GM23338 (cell line): Measurements from ENCODE around the gene INTS3. TPM values are rescaled to one million over a fixed set of nuclear protein-coding genes. Genes with fewer than 3 reads are reported as not detected.

Source experiments
- ATAC-seq: fragments of 200-7000 bp; cut with Tn5 transposase; 3 replicates; pipeline ENCODE4 v1.9.1; 2020
- DNase-seq: peaks from one replicate; pipeline ENCODE4 v3.0.0-alpha.2; 2015; ENCODE audit warnings: low spot score
- H2AFZ ChIP-seq: fragments of 200-600 bp; sonication (generic); 2 replicates; pipeline ENCODE4 v1.8.0; 2016; ENCODE audit warnings: antibody characterized with exemption, mild to moderate bottlenecking, moderate library complexity
- H3F3A ChIP-seq: fragments of 200-600 bp; sonication (generic); replicated peaks from 2 replicates; pipeline ENCODE4 v1.8.0; 2017; ENCODE audit warnings: antibody characterized with exemption, mixed run types, low read depth
- H3K27ac ChIP-seq: fragments of 200-600 bp; sonication (generic); 2 replicates; pipeline ENCODE4 v1.6.1; 2016; ENCODE audit warnings: low read depth
- H3K27me3 ChIP-seq: fragments of 200-600 bp; sonication (generic); 2 replicates; pipeline ENCODE4 v1.8.0; 2016; ENCODE audit warnings: mild to moderate bottlenecking, mixed run types, moderate library complexity; ENCODE audit not compliant: insufficient read depth
- H3K36me3 ChIP-seq: fragments of 200-600 bp; sonication (generic); 2 replicates; pipeline ENCODE4 v1.8.0; 2016; ENCODE audit warnings: mild to moderate bottlenecking; ENCODE audit not compliant: insufficient read depth
- H3K4me1 ChIP-seq: fragments of 200-600 bp; sonication (generic); 2 replicates; pipeline ENCODE4 v1.8.0; 2016; ENCODE audit warnings: mild to moderate bottlenecking, moderate library complexity; ENCODE audit not compliant: insufficient read depth
- H3K4me2 ChIP-seq: fragments of 200-600 bp; sonication (generic); 2 replicates; pipeline ENCODE4 v1.7.1; 2017; ENCODE audit warnings: mixed run types
- H3K4me3 ChIP-seq: fragments of 200-600 bp; sonication (generic); 2 replicates; pipeline ENCODE4 v1.6.1; 2016; ENCODE audit warnings: mixed run types
- H3K79me2 ChIP-seq: fragments of 200-600 bp; sonication (generic); replicated peaks from 2 replicates; pipeline ENCODE4 v1.8.0; 2017; ENCODE audit warnings: mild to moderate bottlenecking; ENCODE audit not compliant: insufficient read depth
- H3K9me2 ChIP-seq: fragments of 200-600 bp; sonication (generic); 2 replicates; pipeline ENCODE4 v1.8.0; 2017; ENCODE audit not compliant: insufficient read depth
- H4K20me1 ChIP-seq: fragments of 200-600 bp; sonication (generic); replicated peaks from 2 replicates; pipeline ENCODE4 v1.8.0; 2017; ENCODE audit warnings: mild to moderate bottlenecking; ENCODE audit not compliant: insufficient read depth
- H3K27ac Mint-ChIP-seq: 2 replicates; pipeline ENCODE4 v1.8.0; 2020; ENCODE audit warnings: inconsistent platforms, mild to moderate bottlenecking, moderate library complexity, mixed read lengths
- H3K27me3 Mint-ChIP-seq: 3 replicates; pipeline ENCODE4 v1.8.0; 2022; ENCODE audit warnings: low read depth, mild to moderate bottlenecking, moderate library complexity, mixed read lengths, inconsistent platforms; ENCODE audit not compliant: insufficient read depth, poor library complexity
- H3K36me3 Mint-ChIP-seq: 3 replicates; pipeline ENCODE4 v1.8.0; 2021; ENCODE audit warnings: low read depth, mild to moderate bottlenecking, inconsistent platforms, moderate library complexity, mixed read lengths
- H3K4me1 Mint-ChIP-seq: 3 replicates; pipeline ENCODE4 v1.8.0; 2020; ENCODE audit warnings: mild to moderate bottlenecking, inconsistent platforms, mixed read lengths
- H3K4me3 Mint-ChIP-seq: 3 replicates; pipeline ENCODE4 v1.8.0; 2021; ENCODE audit warnings: moderate library complexity, mild to moderate bottlenecking, inconsistent platforms, mixed read lengths
- H3K9me3 Mint-ChIP-seq: 3 replicates; pipeline ENCODE4 v1.8.0; 2020; ENCODE audit warnings: moderate library complexity, mild to moderate bottlenecking, inconsistent platforms, mixed read lengths
- CREB1 ChIP-seq: fragments of 250-450 bp; sonication (Bioruptor Pico); IDR thresholded peaks from 2 replicates; pipeline ENCODE4 v1.5.0; 2020; ENCODE audit warnings: low read depth, mild to moderate bottlenecking, moderate library complexity
- EZH2phosphoT487 ChIP-seq: fragments of 200-600 bp; sonication (generic); IDR thresholded peaks from one replicate; pipeline ENCODE4 v1.8.1; 2018; ENCODE audit warnings: antibody characterized with exemption; ENCODE audit not compliant: unreplicated experiment
- NANOG ChIP-seq: IDR thresholded peaks from 2 replicates; pipeline ENCODE4 v1.6.1; 2016; ENCODE audit warnings: antibody characterized with exemption, borderline replicate concordance
- ZNF114 ChIP-seq: fragments of 250-450 bp; sonication (Bioruptor Pico); IDR thresholded peaks from 2 replicates; pipeline ENCODE4 v1.5.0; 2020; ENCODE audit warnings: mild to moderate bottlenecking, moderate library complexity
- ZNF331 ChIP-seq: fragments of 250-450 bp; sonication (Bioruptor Pico); IDR thresholded peaks from 2 replicates; pipeline ENCODE4 v1.5.0; 2020; ENCODE audit warnings: low read depth, mild to moderate bottlenecking, moderate library complexity
- polyA plus RNA-seq: library from polyadenylated mRNA; unstranded; fragments of >200 nt; fragmentation: Nextera tagmentation; extraction: Ambion mirVana; gene quantifications from 2 replicates; pipeline ENCODE4 v1.2.1, GENCODE V29; 2016
- total RNA-seq: library from RNA; depleted of rRNA; stranded (reverse); fragments of >200 nt; shearing (Covaris generic); gene quantifications from 2 replicates; pipeline ENCODE4 v1.2.3, GENCODE V29; 2014
- TF ChIP-seq, protein P1 (sequence below): fragments of 250-450 bp; sonication (Bioruptor Pico); IDR thresholded peaks from 2 replicates; pipeline ENCODE4 v1.5.0; 2020; ENCODE audit warnings: mild to moderate bottlenecking, moderate library complexity
- TF ChIP-seq, protein P2 (sequence below): IDR thresholded peaks from 2 replicates; pipeline ENCODE4 v1.6.1; 2016; ENCODE audit warnings: antibody characterized with exemption

The INTS3 gene
- total and polyA plus RNA-seq, 2 experiments from 2014 or later: 22.7 to 51.3 TPM

DNA sequence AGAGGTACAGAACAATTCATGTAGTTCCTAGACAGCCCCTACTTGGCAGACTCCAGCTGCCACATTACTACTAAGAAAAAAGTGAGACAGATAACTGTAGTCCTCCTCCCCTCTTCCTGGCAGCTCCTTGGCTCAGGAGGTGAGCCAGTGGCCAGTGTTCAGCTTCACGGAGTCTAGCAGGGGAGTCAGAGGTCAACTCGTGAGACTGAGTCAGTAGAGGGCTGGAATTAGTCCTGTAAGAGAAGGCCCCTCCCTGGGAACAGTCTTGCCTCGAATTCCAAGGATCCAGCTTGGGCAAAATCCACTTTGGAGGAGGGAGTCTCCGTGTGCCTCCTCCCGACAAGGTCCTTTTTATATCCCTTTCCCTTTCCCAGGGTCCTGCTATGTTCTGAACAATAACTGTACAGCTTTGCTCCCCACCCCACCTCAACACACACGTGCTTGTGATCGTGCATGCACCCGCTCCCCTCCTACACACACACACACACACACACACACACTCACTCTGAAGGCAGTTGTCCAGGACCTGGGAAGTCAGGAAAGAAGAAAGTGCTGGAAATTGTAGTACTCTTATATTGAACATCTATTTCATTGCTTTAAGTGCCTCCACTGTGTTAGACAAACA lies 24.8 kb downstream of the INTS3 start (continued):
- TF ChIP-seq, protein P1, sequence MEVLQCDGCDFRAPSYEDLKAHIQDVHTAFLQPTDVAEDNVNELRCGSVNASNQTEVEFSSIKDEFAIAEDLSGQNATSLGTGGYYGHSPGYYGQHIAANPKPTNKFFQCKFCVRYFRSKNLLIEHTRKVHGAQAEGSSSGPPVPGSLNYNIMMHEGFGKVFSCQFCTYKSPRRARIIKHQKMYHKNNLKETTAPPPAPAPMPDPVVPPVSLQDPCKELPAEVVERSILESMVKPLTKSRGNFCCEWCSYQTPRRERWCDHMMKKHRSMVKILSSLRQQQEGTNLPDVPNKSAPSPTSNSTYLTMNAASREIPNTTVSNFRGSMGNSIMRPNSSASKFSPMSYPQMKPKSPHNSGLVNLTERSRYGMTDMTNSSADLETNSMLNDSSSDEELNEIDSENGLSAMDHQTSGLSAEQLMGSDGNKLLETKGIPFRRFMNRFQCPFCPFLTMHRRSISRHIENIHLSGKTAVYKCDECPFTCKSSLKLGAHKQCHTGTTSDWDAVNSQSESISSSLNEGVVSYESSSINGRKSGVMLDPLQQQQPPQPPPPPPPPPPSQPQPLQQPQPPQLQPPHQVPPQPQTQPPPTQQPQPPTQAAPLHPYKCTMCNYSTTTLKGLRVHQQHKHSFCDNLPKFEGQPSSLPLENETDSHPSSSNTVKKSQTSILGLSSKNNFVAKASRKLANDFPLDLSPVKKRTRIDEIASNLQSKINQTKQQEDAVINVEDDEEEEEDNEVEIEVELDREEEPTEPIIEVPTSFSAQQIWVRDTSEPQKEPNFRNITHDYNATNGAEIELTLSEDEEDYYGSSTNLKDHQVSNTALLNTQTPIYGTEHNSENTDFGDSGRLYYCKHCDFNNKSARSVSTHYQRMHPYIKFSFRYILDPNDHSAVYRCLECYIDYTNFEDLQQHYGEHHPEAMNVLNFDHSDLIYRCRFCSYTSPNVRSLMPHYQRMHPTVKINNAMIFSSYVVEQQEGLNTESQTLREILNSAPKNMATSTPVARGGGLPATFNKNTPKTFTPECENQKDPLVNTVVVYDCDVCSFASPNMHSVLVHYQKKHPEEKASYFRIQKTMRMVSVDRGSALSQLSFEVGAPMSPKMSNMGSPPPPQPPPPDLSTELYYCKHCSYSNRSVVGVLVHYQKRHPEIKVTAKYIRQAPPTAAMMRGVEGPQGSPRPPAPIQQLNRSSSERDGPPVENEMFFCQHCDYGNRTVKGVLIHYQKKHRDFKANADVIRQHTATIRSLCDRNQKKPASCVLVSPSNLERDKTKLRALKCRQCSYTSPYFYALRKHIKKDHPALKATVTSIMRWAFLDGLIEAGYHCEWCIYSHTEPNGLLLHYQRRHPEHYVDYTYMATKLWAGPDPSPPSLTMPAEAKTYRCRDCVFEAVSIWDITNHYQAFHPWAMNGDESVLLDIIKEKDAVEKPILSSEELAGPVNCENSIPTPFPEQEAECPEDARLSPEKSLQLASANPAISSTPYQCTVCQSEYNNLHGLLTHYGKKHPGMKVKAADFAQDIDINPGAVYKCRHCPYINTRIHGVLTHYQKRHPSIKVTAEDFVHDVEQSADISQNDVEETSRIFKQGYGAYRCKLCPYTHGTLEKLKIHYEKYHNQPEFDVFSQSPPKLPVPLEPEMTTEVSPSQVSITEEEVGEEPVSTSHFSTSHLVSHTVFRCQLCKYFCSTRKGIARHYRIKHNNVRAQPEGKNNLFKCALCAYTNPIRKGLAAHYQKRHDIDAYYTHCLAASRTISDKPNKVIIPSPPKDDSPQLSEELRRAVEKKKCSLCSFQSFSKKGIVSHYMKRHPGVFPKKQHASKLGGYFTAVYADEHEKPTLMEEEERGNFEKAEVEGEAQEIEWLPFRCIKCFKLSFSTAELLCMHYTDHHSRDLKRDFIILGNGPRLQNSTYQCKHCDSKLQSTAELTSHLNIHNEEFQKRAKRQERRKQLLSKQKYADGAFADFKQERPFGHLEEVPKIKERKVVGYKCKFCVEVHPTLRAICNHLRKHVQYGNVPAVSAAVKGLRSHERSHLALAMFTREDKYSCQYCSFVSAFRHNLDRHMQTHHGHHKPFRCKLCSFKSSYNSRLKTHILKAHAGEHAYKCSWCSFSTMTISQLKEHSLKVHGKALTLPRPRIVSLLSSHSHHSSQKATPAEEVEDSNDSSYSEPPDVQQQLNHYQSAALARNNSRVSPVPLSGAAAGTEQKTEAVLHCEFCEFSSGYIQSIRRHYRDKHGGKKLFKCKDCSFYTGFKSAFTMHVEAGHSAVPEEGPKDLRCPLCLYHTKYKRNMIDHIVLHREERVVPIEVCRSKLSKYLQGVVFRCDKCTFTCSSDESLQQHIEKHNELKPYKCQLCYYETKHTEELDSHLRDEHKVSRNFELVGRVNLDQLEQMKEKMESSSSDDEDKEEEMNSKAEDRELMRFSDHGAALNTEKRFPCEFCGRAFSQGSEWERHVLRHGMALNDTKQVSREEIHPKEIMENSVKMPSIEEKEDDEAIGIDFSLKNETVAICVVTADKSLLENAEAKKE: no peak
- no peak for TF ChIP-seq CREB1 (CRISPR knock-in tag)
- no peak for TF ChIP-seq ZNF331 (CRISPR knock-in tag)
- no peak for TF ChIP-seq ZNF114

DNA sequence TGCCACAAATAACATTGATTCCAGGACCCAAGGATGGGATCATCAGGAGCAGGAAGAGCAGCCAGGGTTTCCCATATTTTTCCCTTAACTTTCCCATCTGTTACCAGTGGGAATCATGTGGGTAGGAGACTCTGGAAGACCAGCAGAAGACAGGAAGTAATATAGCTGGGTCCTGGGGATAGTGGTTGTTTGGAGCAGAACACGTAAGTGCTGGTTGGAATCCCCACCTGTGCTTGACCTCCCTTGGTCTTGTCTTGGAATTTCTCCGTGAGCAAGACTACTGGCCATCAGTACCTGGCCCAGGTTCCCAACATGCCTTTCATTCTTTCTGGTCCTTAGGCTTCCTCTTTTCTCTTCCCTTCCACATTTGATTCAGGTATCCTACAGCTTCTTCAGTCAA lies 26.4 kb downstream of the INTS3 start:
- H3K27ac Mint-ChIP-seq: no peak overlapping the region; the same call in 1 of the 2 replicates
- no peaks in the 10 kb centered on the region for H3K9me2 ChIP-seq
- no peak overlapping the region for H3K4me3 Mint-ChIP-seq
- no peaks in the 10 kb centered on the region for H3K27me3 ChIP-seq
- peaks cover 50% of the 10 kb centered on the region for H3K36me3 ChIP-seq
- H3K9me3 Mint-ChIP-seq: no peaks in the 10 kb centered on the region
- ATAC-seq (no peak), DNase-seq (no peak)
- no peaks in the 10 kb centered on the region; the same call in none of the 2 replicates for H4K20me1 ChIP-seq
- peaks cover 10% of the 10 kb centered on the region for H3K4me1 Mint-ChIP-seq
- H3K27ac ChIP-seq: no peak overlapping the region
- no peak overlapping the region for H2AFZ ChIP-seq
- peaks cover 14% of the 10 kb centered on the region for H3F3A ChIP-seq
- no peaks in the 10 kb centered on the region for H3K27me3 Mint-ChIP-seq
- 0 out of 2 replicates have a peak, but pooled peaks cover 4% of the 10 kb centered on the region for H3K79me2 ChIP-seq
- H3K36me3 Mint-ChIP-seq: peaks cover 95% of the 10 kb centered on the region
- H3K4me3 ChIP-seq: no peak overlapping the region
- no peak overlapping the region for H3K4me2 ChIP-seq
- peaks cover under 1% of the 10 kb centered on the region; the same call in 1 of the 2 replicates for H3K4me1 ChIP-seq
- TF ChIP-seq ZNF114: no peak
- no peak for TF ChIP-seq CREB1 (CRISPR knock-in tag)
- TF ChIP-seq, protein P1: no peak
- TF ChIP-seq EZH2phosphoT487: no peak
- TF ChIP-seq NANOG: no peak
- TF ChIP-seq, protein P2, sequence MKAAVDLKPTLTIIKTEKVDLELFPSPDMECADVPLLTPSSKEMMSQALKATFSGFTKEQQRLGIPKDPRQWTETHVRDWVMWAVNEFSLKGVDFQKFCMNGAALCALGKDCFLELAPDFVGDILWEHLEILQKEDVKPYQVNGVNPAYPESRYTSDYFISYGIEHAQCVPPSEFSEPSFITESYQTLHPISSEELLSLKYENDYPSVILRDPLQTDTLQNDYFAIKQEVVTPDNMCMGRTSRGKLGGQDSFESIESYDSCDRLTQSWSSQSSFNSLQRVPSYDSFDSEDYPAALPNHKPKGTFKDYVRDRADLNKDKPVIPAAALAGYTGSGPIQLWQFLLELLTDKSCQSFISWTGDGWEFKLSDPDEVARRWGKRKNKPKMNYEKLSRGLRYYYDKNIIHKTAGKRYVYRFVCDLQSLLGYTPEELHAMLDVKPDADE: no peak
